C4-2B (cell line): ENCODE data around the gene ZMYND10.

Experiments used
- H3K27ac ChIP-seq: fragments of 450-650 bp; 2 replicates; pipeline ENCODE4 v1.5.1; 2017
- ZFX ChIP-seq: fragments of 450-650 bp; IDR thresholded peaks from 2 replicates; pipeline ENCODE4 v1.6.1; 2017
- TF ChIP-seq, protein P1 (sequence below): fragments of 450-650 bp; conservative IDR thresholded peaks from 2 replicates; pipeline ENCODE4 v1.5.1; 2017; ENCODE audit warnings: mild to moderate bottlenecking

Gene ZMYND10

GRCh38 chr3:50378024-50378423, 32.5 kb upstream of the ZMYND10 start:
- TF ChIP-seq, protein P1, sequence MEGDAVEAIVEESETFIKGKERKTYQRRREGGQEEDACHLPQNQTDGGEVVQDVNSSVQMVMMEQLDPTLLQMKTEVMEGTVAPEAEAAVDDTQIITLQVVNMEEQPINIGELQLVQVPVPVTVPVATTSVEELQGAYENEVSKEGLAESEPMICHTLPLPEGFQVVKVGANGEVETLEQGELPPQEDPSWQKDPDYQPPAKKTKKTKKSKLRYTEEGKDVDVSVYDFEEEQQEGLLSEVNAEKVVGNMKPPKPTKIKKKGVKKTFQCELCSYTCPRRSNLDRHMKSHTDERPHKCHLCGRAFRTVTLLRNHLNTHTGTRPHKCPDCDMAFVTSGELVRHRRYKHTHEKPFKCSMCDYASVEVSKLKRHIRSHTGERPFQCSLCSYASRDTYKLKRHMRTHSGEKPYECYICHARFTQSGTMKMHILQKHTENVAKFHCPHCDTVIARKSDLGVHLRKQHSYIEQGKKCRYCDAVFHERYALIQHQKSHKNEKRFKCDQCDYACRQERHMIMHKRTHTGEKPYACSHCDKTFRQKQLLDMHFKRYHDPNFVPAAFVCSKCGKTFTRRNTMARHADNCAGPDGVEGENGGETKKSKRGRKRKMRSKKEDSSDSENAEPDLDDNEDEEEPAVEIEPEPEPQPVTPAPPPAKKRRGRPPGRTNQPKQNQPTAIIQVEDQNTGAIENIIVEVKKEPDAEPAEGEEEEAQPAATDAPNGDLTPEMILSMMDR = no peak
- no peak for TF ChIP-seq ZFX
- H3K27ac ChIP-seq = no peak overlapping the region

DNA sequence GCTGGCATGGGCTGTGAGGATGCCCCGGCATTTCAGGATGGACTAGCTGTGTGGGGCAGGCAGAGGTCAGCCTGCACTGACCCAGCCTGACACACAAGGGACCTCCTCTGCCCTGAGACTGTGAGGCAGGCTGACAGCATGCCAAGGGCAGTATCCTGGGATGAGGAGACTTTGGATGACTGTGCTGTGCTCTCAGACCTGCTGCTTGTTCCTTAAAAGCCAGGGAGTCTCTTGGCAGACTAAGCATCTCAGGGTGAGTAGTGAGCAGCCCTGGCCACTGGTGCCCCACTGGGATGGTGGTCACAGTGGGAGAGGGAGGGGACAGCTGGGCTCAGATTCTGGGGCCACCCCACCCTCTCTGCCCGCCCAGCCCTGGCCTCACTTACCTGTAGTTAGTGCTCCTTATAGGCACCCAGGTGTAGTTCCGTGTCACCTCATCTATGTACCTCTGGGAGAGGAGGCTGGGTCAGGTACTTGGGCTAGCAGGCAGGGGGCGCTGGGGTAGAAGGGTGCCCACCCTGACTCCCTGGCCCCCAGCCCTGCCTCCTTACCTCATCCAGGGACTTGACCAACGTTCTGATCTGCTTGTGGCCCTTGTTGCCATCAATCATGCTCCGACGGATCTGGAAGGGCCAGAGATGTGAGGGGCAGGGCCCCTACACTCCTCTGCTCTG, 29.9 kb upstream of the ZMYND10 start:
- H3K27ac ChIP-seq = no peak overlapping the region
- TF ChIP-seq, protein P1 = no peak
- no peak for TF ChIP-seq ZFX

DNA sequence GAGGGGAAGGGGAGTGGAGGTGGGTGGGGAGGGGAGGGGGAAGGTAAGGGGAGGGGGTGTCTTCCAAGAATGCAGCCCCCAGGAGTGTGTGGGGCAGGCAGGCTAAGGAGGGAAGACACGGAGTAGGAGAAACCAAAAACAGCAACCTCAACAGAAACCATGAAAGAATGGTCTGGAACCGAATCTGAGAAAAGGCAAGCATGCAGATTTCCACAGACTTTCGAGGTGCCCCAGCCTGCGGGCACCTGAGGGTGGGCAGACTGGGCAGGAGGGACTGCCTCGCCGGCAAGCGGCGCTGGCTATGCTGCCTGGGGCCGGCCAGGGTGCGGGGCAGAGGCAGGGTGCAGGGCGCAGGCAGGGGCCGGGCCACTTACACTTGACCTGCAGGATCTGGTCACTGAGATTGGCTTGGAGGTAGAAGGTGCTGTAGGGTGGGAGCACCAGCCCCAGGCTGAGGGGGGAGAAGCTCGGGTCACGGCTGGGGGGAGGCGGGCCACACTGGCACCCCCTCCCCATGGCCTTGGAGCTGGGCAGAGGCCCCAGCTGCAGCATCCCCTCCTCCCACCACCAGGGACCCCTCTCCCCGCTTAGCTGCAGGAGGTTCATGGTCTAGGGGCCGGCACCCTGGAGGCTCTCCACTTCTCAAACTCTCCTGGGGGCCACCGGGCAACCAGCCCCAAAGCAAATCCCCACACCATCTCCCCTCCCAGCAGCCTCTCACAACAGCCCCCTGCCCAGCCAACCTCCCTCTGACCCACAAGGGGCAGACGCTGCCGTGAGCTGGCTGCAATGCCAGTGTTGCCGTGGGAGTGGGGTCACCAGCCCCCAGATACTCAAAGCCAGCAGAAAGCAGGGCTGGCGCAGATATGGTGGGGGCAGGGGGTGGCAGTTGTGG, 29.1 kb upstream of the ZMYND10 start:
- TF ChIP-seq, protein P1 = no peak
- TF ChIP-seq ZFX = no peak
- no peak overlapping the region for H3K27ac ChIP-seq

DNA sequence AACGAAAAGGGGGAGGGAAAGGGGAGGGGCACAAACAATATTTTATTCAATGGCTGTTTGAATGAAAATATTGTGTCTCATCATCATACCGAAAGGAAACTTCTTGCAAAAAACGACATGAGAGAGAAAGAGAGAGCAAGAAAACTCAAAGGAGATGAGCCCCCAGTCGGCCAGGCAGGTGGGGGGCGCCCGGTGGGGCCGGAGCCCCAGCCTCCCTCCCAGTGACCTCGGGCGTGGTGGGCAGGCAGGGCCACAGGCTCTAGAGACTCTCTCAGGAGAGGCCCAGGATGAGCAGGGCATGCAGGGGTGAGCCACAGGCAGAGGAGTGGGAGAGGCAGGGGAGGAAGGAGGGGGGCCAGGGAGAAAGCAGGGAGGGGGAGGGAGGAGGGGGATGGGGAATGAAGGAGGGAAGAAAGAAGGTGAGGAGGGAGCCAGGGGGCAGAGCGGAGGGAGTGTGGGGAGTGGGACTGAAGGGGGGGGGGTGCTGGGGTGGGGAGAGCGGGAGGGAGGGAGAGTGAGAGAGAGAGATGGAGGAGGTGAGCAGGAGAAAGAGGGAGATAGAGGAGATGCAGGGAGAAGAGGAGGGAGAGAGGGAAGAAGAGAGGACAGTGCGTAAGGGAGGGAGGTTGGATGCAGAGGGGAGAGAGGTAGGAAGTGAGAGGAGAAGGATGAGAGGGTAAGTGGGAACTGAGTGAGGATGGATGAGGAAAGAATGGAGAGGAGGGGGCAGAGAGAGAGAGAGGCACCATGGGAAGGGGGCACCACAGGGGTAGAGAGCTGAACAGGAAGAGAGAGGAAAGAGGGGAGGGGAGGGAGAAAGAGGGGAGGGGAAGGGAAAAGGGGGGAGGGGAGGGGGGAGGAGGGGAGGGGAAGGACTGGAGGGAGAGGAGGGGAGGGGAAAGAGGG, 27.9 kb upstream of the ZMYND10 start:
- no peak for TF ChIP-seq ZFX
- TF ChIP-seq, protein P1 = no peak
- H3K27ac ChIP-seq = no peak overlapping the region

- H3K27ac ChIP-seq = no peak overlapping the region
These were observed 26.8 kb upstream of the ZMYND10 start for GRCh38 chr3:50372349-50372748.

DNA sequence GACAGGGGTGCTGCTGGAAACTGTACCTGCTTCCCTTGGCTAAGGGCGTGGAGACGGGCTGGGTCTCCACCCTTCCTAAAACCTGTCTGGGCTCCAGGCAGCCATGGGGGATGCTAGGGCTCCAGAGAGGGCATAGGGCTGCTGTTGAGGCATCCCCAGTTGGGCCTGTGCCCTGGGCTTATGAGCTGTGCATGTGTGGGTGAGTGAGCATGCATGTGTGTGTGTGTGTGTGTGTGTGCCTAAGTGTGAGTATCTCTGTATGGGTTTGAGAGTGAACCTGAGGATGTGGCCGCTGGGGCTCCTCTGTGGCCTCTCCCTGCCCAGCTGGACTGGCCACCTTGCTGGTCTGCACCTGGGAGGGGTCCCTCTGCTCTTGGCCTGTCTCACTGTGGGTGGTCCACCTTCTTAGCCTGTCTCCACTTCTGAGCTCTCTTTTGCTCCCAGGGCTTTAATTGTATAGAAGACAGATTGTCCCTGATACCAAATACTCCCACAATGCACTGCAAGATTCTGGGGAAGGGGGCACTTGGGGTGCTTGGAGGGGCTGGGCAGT, 25.7 kb upstream of the ZMYND10 start:
- H3K27ac ChIP-seq = no peak overlapping the region
- TF ChIP-seq, protein P1 = no peak
- TF ChIP-seq ZFX = no peak

More at GRCh38 chr3:50372349-50372748, 26.8 kb upstream of the ZMYND10 start:
- TF ChIP-seq, protein P1 = no peak
- TF ChIP-seq ZFX = no peak
